SU-DHL-6 (cell line): ENCODE measurements around the gene HHAT.

Experiments used
- H2AFZ ChIP-seq: fragments of 200-600 bp; sonication (generic); 2 replicates; pipeline ENCODE4 v1.6.1; 2014; ENCODE audit warnings: low read depth, mild to moderate bottlenecking, moderate library complexity, mixed read lengths, antibody characterized with exemption, low read length; ENCODE audit not compliant: severe bottlenecking
- H3F3A ChIP-seq: fragments of 200-600 bp; shearing (Covaris generic); 2 replicates; pipeline ENCODE4 v1.6.0; 2016; ENCODE audit warnings: antibody characterized with exemption, mild to moderate bottlenecking; ENCODE audit not compliant: insufficient read depth
- H3K27ac ChIP-seq: fragments of 200-600 bp; sonication (generic); 2 replicates; pipeline ENCODE4 v1.5.1; 2016; ENCODE audit warnings: low read depth, mild to moderate bottlenecking, low read length, moderate library complexity, mixed read lengths
- H3K27me3 ChIP-seq: fragments of 200-600 bp; sonication (generic), shearing (Covaris generic); 2 replicates; pipeline ENCODE4 v1.6.0; 2014; ENCODE audit warnings: mild to moderate bottlenecking, low read length
- H3K36me3 ChIP-seq: fragments of 200-600 bp; sonication (generic); 2 replicates; pipeline ENCODE4 v1.6.1; 2014; ENCODE audit warnings: mild to moderate bottlenecking, low read length, mixed read lengths
- H3K4me2 ChIP-seq: fragments of 300-600, 200-600 bp; shearing (Covaris generic), sonication (generic); 2 replicates; pipeline ENCODE4 v1.6.0; 2014; ENCODE audit warnings: low read length, low read depth, mild to moderate bottlenecking; ENCODE audit not compliant: poor library complexity, severe bottlenecking
- H3K4me3 ChIP-seq: fragments of 200-600 bp; sonication (generic); 2 replicates; pipeline ENCODE4 v1.5.1; 2014; ENCODE audit warnings: antibody characterized with exemption, low read length, mild to moderate bottlenecking, mixed read lengths; ENCODE audit not compliant: insufficient read depth, poor library complexity, severe bottlenecking
- H3K79me2 ChIP-seq: fragments of 200-600 bp; sonication (generic); 2 replicates; pipeline ENCODE4 v1.6.1; 2014; ENCODE audit warnings: mild to moderate bottlenecking, low read length, moderate library complexity; ENCODE audit not compliant: insufficient read depth
- H3K9ac ChIP-seq: fragments of 200-600 bp; sonication (generic); 2 replicates; pipeline ENCODE4 v1.7.0; 2014; ENCODE audit warnings: mild to moderate bottlenecking, low read length
- H3K9me2 ChIP-seq: fragments of 200-600 bp; sonication (generic); replicated peaks from 2 replicates; pipeline ENCODE4 v1.6.1; 2014; ENCODE audit warnings: low read length; ENCODE audit not compliant: insufficient read depth
- H3K9me3 ChIP-seq: fragments of 200-600 bp; sonication (generic); 2 replicates; pipeline ENCODE4 v1.6.1; 2014; ENCODE audit warnings: low read length, mixed read lengths; ENCODE audit not compliant: insufficient read depth
- H4K20me1 ChIP-seq: fragments of 200-600 bp; sonication (generic); 2 replicates; pipeline ENCODE4 v1.6.1; 2014; ENCODE audit warnings: low read depth, mild to moderate bottlenecking, antibody characterized with exemption, low read length, moderate library complexity, mixed read lengths
- EZH2phosphoT487 ChIP-seq: fragments of 200-600 bp; sonication (generic), shearing (Covaris generic); conservative IDR thresholded peaks from 2 replicates; pipeline ENCODE4 v1.6.1; 2018; ENCODE audit warnings: mild to moderate bottlenecking, antibody characterized with exemption, low read length, moderate library complexity, mixed read lengths
- TF ChIP-seq, protein P1 (sequence below): fragments of 200-600 bp; sonication (generic); IDR thresholded peaks from one replicate; pipeline ENCODE4 v1.5.1; 2017; ENCODE audit warnings: antibody characterized with exemption, mild to moderate bottlenecking, low read length, moderate library complexity; ENCODE audit not compliant: insufficient read depth, poor library complexity, severe bottlenecking

HHAT gene

DNA sequence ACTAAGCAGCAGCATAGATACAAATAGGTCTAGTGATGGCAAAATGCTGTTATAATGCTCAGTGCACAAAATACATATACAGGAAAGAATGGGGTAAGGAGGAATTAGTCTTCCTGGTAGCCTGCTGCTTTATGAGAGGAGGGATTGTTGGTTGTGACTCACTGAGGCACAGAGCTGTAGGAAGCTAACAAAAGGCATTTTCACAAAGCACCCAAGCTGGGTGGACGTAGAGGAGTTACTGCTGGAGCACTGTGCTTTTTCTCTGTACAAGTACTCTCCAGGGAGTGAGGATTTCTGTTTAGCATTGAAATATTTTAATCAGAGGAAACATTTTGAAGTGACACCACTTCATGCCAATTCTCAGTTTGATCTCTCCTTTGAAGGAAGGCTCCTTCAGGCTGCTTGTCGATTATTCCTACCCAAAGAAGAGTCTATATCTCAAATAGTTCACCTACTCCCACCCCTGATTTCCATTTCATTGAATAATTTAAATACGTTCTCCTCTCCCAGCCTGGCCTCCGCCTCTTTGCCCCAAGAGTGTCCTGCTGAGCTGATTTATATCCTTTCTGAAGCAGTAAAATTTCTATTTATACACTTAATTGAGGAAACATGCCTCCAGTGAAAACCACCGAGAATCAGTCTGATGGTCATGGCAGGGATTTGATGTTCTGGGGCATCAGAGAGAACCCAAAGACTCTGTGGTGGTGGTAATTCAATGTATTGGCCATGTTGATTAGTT lies 271.9 kb downstream of the HHAT start:
- TF ChIP-seq, protein P1, sequence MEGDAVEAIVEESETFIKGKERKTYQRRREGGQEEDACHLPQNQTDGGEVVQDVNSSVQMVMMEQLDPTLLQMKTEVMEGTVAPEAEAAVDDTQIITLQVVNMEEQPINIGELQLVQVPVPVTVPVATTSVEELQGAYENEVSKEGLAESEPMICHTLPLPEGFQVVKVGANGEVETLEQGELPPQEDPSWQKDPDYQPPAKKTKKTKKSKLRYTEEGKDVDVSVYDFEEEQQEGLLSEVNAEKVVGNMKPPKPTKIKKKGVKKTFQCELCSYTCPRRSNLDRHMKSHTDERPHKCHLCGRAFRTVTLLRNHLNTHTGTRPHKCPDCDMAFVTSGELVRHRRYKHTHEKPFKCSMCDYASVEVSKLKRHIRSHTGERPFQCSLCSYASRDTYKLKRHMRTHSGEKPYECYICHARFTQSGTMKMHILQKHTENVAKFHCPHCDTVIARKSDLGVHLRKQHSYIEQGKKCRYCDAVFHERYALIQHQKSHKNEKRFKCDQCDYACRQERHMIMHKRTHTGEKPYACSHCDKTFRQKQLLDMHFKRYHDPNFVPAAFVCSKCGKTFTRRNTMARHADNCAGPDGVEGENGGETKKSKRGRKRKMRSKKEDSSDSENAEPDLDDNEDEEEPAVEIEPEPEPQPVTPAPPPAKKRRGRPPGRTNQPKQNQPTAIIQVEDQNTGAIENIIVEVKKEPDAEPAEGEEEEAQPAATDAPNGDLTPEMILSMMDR = no peak
- Histone ChIP-seq H3K9me2 (no peaks in the 10 kb centered on the region), H3K9ac (no peak overlapping the region), H3K4me2 (no peak overlapping the region), H3K9me3 (no peaks in the 10 kb centered on the region), H3K79me2 (no peaks in the 10 kb centered on the region), H3K4me3 (no peak overlapping the region), H3K36me3 (no peaks in the 10 kb centered on the region), H3K27me3 (no peaks in the 10 kb centered on the region), H4K20me1 (no peaks in the 10 kb centered on the region), H2AFZ (no peak overlapping the region), H3K27ac (no peak overlapping the region), H3F3A (no peaks in the 10 kb centered on the region)

DNA sequence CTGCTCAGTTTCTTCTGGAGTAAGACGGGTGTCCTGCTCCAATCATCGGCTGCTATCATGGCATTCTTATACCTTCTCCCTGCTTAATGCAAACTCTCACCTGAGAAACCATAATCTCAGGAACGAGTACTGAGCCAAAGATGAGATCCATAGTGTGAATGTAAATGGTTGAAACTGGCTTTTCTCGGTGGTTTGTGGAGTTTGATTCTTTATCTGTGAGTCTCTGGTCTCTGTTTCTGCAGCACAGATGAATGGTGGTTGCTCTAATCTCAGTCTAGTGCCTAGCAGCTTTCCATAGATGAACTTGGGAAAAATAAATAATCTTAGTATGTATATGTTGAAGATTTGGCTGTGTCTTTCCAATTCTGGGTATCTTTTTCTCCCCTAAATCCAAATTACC lies 274.4 kb downstream of the HHAT start:
- Histone ChIP-seq H3K9me3 (no peaks in the 10 kb centered on the region), H3K4me2 (no peak overlapping the region), H3K27me3 (no peaks in the 10 kb centered on the region), H3K4me3 (no peak overlapping the region), H3K9me2 (no peaks in the 10 kb centered on the region), H2AFZ (no peak overlapping the region), H3K27ac (no peak overlapping the region), H4K20me1 (no peaks in the 10 kb centered on the region), H3K79me2 (no peaks in the 10 kb centered on the region), H3K36me3 (no peaks in the 10 kb centered on the region), H3K9ac (no peak overlapping the region), H3F3A (no peaks in the 10 kb centered on the region)
- TF ChIP-seq, protein P1 = no peak
- TF ChIP-seq EZH2phosphoT487 = no peak

DNA sequence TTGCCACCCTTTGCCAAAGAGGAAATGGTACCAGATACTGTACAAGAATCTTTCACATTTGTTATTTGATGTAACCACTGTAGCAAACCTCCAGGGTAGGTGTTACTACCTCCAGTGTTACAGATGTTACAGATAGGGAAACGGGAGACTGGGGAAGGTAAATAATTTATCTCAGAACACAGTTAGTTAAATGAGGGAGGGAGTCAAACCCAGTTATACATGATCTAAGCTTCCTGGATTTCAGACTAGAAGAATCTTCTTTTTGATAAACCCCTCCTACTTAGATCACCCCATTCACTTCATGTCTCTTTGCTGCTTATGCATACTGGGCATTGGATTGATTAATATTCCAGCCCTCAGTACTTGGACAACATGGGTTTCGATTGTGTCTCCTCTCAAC lies 276.4 kb downstream of the HHAT start:
- no peak overlapping the region for H3K9ac ChIP-seq
- no peak overlapping the region for H3K27ac ChIP-seq
- H3K27me3 ChIP-seq = no peaks in the 10 kb centered on the region
- H3K9me2 ChIP-seq = no peaks in the 10 kb centered on the region
- no peaks in the 10 kb centered on the region for H4K20me1 ChIP-seq
- no peak overlapping the region for H2AFZ ChIP-seq
- no peaks in the 10 kb centered on the region for H3K79me2 ChIP-seq
- H3K4me2 ChIP-seq = no peak overlapping the region
- no peak overlapping the region for H3K4me3 ChIP-seq
- TF ChIP-seq EZH2phosphoT487 = no peak
- TF ChIP-seq, protein P1 = no peak
- no peaks in the 10 kb centered on the region for H3K36me3 ChIP-seq
- no peaks in the 10 kb centered on the region for H3F3A ChIP-seq
- no peaks in the 10 kb centered on the region for H3K9me3 ChIP-seq
